Body of pancreas (tissue), 4 donors: ENCODE data around the gene KRTAP5-7. TPM values are rescaled to one million over a fixed set of nuclear protein-coding genes. Genes with fewer than 3 reads are reported as not detected.

Experiments
- ATAC-seq: fragments of 150-250 bp; one replicate; pipeline ENCODE4 v1.9.1; 2016
- DNase-seq, 4 donors: peaks; one replicate each; pipeline ENCODE4 v3.0.0-alpha.2; 2019
- H3K27ac ChIP-seq, 4 donors: fragments of 200-600 bp; sonication (generic); 1 replicate in 3 of 4; 2 replicates in 1 of 4; pipeline versions ENCODE4 v1.5.1 to v1.6.1; 2016 to 2019; ENCODE audit warnings: mild to moderate bottlenecking in 1 of 4, mixed read lengths in 1 of 4, moderate library complexity in 1 of 4
- H3K27me3 ChIP-seq, 2 donors: fragments of 200-600 bp; sonication (generic); one replicate each; pipeline ENCODE4 v1.6.0; 2016; ENCODE audit warnings: mild to moderate bottlenecking in 1 of 2
- H3K36me3 ChIP-seq, 2 donors: fragments of 200-600 bp; sonication (generic); replicated peaks in 1 of 2; 2 replicates each; pipeline ENCODE4 v1.5.1; 2016; ENCODE audit warnings: low read depth in 2 of 2; ENCODE audit not compliant: insufficient read depth in 1 of 2
- H3K4me1 ChIP-seq: fragments of 200-600 bp; sonication (generic); one replicate; pipeline ENCODE4 v1.6.0; 2016
- H3K4me3 ChIP-seq, 2 donors: fragments of 200-600 bp; sonication (generic); 1 replicate in 1 of 2; 2 replicates in 1 of 2; pipeline ENCODE4 v1.5.1; 2016 to 2019
- H3K9me3 ChIP-seq, 3 donors: fragments of 200-600 bp; sonication (generic); 1 replicate in 2 of 3; 2 replicates in 1 of 3; pipeline ENCODE4 v1.5.1; 2016
- POLR2A ChIP-seq, 3 donors: fragments of 450-650 bp; IDR thresholded peaks; one replicate each; pipeline ENCODE4 v1.6.1; 2016; ENCODE audit warnings: antibody characterized with exemption in 3 of 3, mild to moderate bottlenecking in 2 of 3
- WGBS, 2 donors: methylation state at CpG; one replicate each; pipeline ENCODE4 v1.1.5; 2017; 5-methylcytosine and 5-hydroxymethylcytosine counted together
- intact Hi-C: fragments of 100-400 bp; cut with DNase I; formaldehyde crosslinking; loops from one replicate; pipeline ENCODE4 v1.15.1; 2023
- total RNA-seq, 2 donors: library from RNA; depleted of rRNA; stranded (reverse); fragments of >200 nt; gene quantifications; one replicate each; pipeline ENCODE4 v1.1.0, GENCODE V29; 2016
- TF ChIP-seq, protein P1 (sequence below), 7 experiments: fragments of 450-650 bp in 4 of 7; fragments of 200-600 bp in 3 of 7; sonication (generic) in 3 of 7; IDR thresholded peaks; one replicate each; pipeline ENCODE4 v1.5.1; 2016 to 2019; ENCODE audit warnings: antibody characterized with exemption in 7 of 7

Gene KRTAP5-7
- total RNA-seq, 2 donors from 2014 or later, result not detected

DNA sequence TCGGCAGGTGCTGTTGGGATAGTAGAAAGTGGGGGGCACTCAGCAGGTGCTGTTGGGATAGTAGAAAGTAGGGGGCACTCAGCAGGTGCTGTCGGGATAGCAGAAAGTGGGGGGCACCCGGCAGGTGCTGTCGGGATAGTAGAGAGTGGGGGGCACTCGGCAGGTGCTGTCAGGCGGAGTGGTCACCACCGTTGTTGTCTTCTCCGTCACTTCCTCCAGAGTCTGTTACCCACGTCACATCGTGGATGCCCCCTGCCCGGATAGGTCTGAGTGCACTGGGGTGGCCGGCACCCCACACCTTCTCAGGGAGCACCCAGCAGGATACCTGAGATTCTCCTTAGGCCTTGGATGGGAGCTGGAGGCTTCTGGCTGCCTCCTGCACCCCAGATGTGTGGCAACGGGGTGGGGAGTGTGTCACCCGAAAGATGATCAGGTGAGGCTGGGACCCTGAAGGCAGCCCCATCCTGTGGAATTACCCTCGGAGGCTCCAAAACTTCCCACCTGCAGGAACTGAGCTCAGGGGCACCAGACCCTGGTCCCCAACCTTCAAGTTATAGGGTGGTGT is 24.1 kb upstream of the KRTAP5-7 start:
- TF ChIP-seq, protein P1, sequence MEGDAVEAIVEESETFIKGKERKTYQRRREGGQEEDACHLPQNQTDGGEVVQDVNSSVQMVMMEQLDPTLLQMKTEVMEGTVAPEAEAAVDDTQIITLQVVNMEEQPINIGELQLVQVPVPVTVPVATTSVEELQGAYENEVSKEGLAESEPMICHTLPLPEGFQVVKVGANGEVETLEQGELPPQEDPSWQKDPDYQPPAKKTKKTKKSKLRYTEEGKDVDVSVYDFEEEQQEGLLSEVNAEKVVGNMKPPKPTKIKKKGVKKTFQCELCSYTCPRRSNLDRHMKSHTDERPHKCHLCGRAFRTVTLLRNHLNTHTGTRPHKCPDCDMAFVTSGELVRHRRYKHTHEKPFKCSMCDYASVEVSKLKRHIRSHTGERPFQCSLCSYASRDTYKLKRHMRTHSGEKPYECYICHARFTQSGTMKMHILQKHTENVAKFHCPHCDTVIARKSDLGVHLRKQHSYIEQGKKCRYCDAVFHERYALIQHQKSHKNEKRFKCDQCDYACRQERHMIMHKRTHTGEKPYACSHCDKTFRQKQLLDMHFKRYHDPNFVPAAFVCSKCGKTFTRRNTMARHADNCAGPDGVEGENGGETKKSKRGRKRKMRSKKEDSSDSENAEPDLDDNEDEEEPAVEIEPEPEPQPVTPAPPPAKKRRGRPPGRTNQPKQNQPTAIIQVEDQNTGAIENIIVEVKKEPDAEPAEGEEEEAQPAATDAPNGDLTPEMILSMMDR (IDR thresholded peaks at IDR 0.05), result no peak
- no peak for TF ChIP-seq POLR2A (IDR thresholded peaks at IDR 0.05)

DNA sequence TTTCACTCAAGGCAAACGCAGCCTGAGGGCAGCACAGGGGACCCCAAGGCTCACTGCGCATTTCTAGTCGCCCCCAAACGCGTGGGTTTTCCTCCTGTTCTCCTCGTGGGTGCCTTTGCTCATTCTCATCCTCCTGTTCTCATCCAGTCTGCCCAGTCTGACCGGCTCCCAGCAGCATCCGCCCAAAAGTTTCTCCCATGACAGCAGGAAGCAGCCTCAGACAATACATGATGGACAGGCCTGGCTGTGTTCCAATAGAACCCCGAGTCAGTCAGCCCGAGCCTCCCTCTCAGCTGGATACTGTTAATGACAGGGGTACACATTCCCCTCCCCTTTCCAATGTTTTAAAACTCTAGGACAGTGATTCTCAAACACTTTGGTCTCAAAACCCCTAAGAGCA is 22.5 kb upstream of the KRTAP5-7 start:
- H3K9me3 ChIP-seq, result no peaks in the 10 kb centered on the region
- 70 to 73% methylated on average over 10 of the region's 10 CpGs for WGBS, 2 donors
- H3K36me3 ChIP-seq, result peaks cover 3 to 6% of the 10 kb centered on the region in 2 donors
- no peak for ATAC-seq
- H3K4me1 ChIP-seq, result no peaks in the 10 kb centered on the region
- H3K27me3 ChIP-seq, result no peaks in the 10 kb centered on the region
- no peak for DNase-seq
- no peak for TF ChIP-seq POLR2A (IDR thresholded peaks at IDR 0.05)
- TF ChIP-seq, protein P1 (IDR thresholded peaks at IDR 0.05), result no peak
- no peak overlapping the region for H3K27ac ChIP-seq
- intact Hi-C loops, result no loop called here
- H3K4me3 ChIP-seq, result no peak overlapping the region

More for the DNA sequence above, 24.1 kb upstream of the KRTAP5-7 start:
- Histone ChIP-seq H3K4me1 (no peaks in the 10 kb centered on the region), H3K9me3 (no peaks in the 10 kb centered on the region), H3K27ac (no peak overlapping the region), H3K27me3 (no peaks in the 10 kb centered on the region), H3K4me3 (no peak overlapping the region), H3K36me3 (peaks cover 11 to 17% of the 10 kb centered on the region in 2 donors)
- 94 to 95% methylated on average over 13 to 15 of the region's 15 CpGs for WGBS, 2 donors
- DNase-seq, result no peak
- no peak for ATAC-seq
- intact Hi-C loops, result no loop called here

DNA sequence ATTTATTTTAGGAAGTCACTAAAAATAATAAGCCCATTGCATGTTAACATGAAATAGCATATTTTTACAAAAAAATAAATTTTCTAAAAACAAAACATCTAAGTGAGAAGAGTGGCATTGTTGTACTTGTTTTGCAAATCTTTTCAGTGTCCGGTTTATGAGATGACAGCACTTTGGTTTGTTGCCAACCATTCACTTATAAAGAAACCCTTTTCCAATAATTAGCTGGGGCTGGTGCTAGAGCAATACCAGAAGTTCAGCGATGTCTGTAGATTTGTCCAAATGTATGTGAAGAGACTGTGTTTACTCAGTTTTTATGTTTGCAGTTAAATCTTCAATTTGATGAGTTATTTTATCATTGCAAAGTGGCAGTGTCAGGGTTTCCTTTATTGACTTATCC is 22.1 kb upstream of the KRTAP5-7 start:
- ATAC-seq, result no peak
- no peaks in the 10 kb centered on the region for H3K4me1 ChIP-seq
- no peak for TF ChIP-seq POLR2A (IDR thresholded peaks at IDR 0.05)
- TF ChIP-seq, protein P1 (IDR thresholded peaks at IDR 0.05), result no peak
- H3K36me3 ChIP-seq, result peaks cover 0 to 2% of the 10 kb centered on the region in 2 donors
- H3K27ac ChIP-seq, result no peak overlapping the region
- DNase-seq, result no peak
- no peak overlapping the region for H3K4me3 ChIP-seq
- intact Hi-C loops, result no loop called here
- WGBS, 2 donors, result 36 to 45% methylated on average over 2 of the region's 2 CpGs
- H3K27me3 ChIP-seq, result no peaks in the 10 kb centered on the region
- no peaks in the 10 kb centered on the region for H3K9me3 ChIP-seq

DNA sequence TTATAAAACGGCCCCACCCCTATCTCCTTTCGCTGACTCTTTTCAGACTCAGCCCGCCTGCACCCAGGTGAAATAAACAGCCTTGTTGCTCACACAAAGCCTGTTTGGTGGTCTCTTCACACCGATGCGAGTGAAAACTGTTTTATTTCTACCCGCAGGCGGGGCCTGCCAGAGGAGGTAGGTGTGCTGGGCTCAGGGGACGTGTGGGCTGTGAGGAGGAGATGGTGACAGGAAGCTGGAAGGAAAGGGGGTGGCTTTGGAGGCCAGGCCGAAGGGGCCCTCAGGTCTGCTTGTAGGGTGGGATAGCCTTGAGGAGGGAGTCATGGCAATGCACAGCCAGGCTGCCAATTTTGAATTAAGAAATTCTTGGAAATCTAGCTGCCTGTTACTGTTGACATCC is 21.3 kb upstream of the KRTAP5-7 start:
- Histone ChIP-seq H3K27me3 (no peaks in the 10 kb centered on the region), H3K4me1 (no peaks in the 10 kb centered on the region)
- 92% methylated on average over 9 of the region's 9 CpGs for WGBS, 2 donors

More for the DNA sequence above, 21.3 kb upstream of the KRTAP5-7 start:
- no peak for DNase-seq
- no peak for ATAC-seq
- Histone ChIP-seq H3K27ac (no peak overlapping the region), H3K36me3 (no peaks in the 10 kb centered on the region), H3K9me3 (no peaks in the 10 kb centered on the region), H3K4me3 (no peak overlapping the region)
- TF ChIP-seq, protein P1 (IDR thresholded peaks at IDR 0.05), result no peak
- no peak for TF ChIP-seq POLR2A (IDR thresholded peaks at IDR 0.05)
- intact Hi-C loops, result no loop called here
